RWPE2 (cell line): Measurements from ENCODE around the gene ASTN2.

Experiments
- ATAC-seq: fragments of 200-7000 bp; cut with Tn5 transposase; 3 replicates; pipeline ENCODE4 v1.9.1; 2021; ENCODE audit warnings: low read depth
- DNase-seq: peaks from one replicate; pipeline ENCODE4 v3.0.0-alpha.2; 2020; ENCODE audit warnings: low spot score
- H3K27ac ChIP-seq: fragments of 450-650 bp; 2 replicates; pipeline ENCODE4 v1.5.1; 2017; ENCODE audit warnings: mild to moderate bottlenecking; ENCODE audit not compliant: poor library complexity, severe bottlenecking
- H3K27me3 ChIP-seq: fragments of 250-450 bp; sonication (Bioruptor Pico); 2 replicates; pipeline ENCODE4 v1.5.1; 2021; ENCODE audit warnings: mild to moderate bottlenecking, moderate library complexity; ENCODE audit not compliant: insufficient read depth, poor library complexity, severe bottlenecking
- H3K36me3 ChIP-seq: fragments of 250-450 bp; sonication (Bioruptor Pico); 2 replicates; pipeline ENCODE4 v1.5.1; 2020; ENCODE audit warnings: low read depth, mild to moderate bottlenecking, moderate library complexity
- H3K4me1 ChIP-seq: fragments of 250-450 bp; sonication (Bioruptor Pico); 2 replicates; pipeline ENCODE4 v1.5.1; 2021; ENCODE audit warnings: mild to moderate bottlenecking, moderate library complexity; ENCODE audit not compliant: insufficient read depth, poor library complexity, severe bottlenecking
- H3K4me3 ChIP-seq: fragments of 250-450 bp; sonication (Bioruptor Pico); 2 replicates; pipeline ENCODE4 v1.5.1; 2021; ENCODE audit warnings: mild to moderate bottlenecking, moderate library complexity; ENCODE audit not compliant: severe bottlenecking
- H3K9me3 ChIP-seq: fragments of 250-450 bp; sonication (Bioruptor Pico); 2 replicates; pipeline ENCODE4 v1.5.1; 2021; ENCODE audit warnings: mild to moderate bottlenecking, moderate library complexity; ENCODE audit not compliant: severe bottlenecking
- TF ChIP-seq, protein P1 (sequence below): fragments of 450-650 bp; IDR thresholded peaks from one replicate; pipeline ENCODE4 v1.5.1; 2017; ENCODE audit warnings: mild to moderate bottlenecking, moderate library complexity; ENCODE audit not compliant: poor library complexity, severe bottlenecking

The ASTN2 gene

GRCh38 chr9:117098331-117098730 lies 316.5 kb downstream of the ASTN2 start:
- H3K27me3 ChIP-seq, result no peaks in the 10 kb centered on the region
- no peak overlapping the region for H3K4me3 ChIP-seq
- no peaks in the 10 kb centered on the region for H3K36me3 ChIP-seq
- TF ChIP-seq, protein P1, sequence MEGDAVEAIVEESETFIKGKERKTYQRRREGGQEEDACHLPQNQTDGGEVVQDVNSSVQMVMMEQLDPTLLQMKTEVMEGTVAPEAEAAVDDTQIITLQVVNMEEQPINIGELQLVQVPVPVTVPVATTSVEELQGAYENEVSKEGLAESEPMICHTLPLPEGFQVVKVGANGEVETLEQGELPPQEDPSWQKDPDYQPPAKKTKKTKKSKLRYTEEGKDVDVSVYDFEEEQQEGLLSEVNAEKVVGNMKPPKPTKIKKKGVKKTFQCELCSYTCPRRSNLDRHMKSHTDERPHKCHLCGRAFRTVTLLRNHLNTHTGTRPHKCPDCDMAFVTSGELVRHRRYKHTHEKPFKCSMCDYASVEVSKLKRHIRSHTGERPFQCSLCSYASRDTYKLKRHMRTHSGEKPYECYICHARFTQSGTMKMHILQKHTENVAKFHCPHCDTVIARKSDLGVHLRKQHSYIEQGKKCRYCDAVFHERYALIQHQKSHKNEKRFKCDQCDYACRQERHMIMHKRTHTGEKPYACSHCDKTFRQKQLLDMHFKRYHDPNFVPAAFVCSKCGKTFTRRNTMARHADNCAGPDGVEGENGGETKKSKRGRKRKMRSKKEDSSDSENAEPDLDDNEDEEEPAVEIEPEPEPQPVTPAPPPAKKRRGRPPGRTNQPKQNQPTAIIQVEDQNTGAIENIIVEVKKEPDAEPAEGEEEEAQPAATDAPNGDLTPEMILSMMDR, result no peak
- ATAC-seq (no peak), DNase-seq (no peak)
- no peaks in the 10 kb centered on the region for H3K9me3 ChIP-seq
- H3K27ac ChIP-seq, result no peak overlapping the region
- peaks cover 11% of the 10 kb centered on the region for H3K4me1 ChIP-seq

DNA sequence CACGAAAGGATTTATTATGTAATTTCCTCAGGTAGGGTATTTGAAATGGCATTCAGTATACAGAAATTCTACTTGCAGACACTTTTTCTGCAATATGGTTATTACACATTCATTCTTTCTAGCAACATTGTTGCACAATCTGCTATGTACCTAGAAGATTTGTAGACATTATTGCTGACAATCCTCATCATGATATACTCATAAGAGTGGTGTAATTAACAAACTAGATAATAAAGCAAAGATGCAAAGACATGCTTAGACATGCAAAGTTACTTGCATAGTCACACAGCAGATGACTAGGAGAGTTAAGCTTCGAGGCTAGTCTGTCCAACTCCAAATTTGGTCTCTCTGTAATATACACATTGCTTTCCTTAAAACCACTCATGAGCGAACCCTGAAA lies 317.1 kb downstream of the ASTN2 start:
- TF ChIP-seq, protein P1, result no peak
- H3K4me1 ChIP-seq, result peaks cover 11% of the 10 kb centered on the region
- no peak overlapping the region for H3K27ac ChIP-seq
- DNase-seq (no peak), ATAC-seq (peak; percentile 77)
- H3K9me3 ChIP-seq, result no peaks in the 10 kb centered on the region
- H3K4me3 ChIP-seq, result no peak overlapping the region
- H3K36me3 ChIP-seq, result no peaks in the 10 kb centered on the region
- no peaks in the 10 kb centered on the region for H3K27me3 ChIP-seq

- Histone ChIP-seq H3K36me3 (no peaks in the 10 kb centered on the region), H3K27ac (no peak overlapping the region), H3K4me1 (peaks cover 11% of the 10 kb centered on the region), H3K27me3 (no peaks in the 10 kb centered on the region), H3K4me3 (no peak overlapping the region), H3K9me3 (no peaks in the 10 kb centered on the region)
- no peak for DNase-seq
- TF ChIP-seq, protein P1, result no peak
- ATAC-seq, result no peak
Measured at GRCh38 chr9:117096138-117096537, 318.7 kb downstream of the ASTN2 start.

- no peaks in the 10 kb centered on the region for H3K9me3 ChIP-seq
- no peaks in the 10 kb centered on the region for H3K27me3 ChIP-seq
- H3K36me3 ChIP-seq, result no peaks in the 10 kb centered on the region
- H3K4me1 ChIP-seq, result peaks cover 11% of the 10 kb centered on the region
- DNase-seq, result no peak
- H3K27ac ChIP-seq, result no peak overlapping the region
- H3K4me3 ChIP-seq, result no peak overlapping the region
- TF ChIP-seq, protein P1, result no peak
- no peak for ATAC-seq
Measured at GRCh38 chr9:117095081-117095480, 319.8 kb downstream of the ASTN2 start.

DNA sequence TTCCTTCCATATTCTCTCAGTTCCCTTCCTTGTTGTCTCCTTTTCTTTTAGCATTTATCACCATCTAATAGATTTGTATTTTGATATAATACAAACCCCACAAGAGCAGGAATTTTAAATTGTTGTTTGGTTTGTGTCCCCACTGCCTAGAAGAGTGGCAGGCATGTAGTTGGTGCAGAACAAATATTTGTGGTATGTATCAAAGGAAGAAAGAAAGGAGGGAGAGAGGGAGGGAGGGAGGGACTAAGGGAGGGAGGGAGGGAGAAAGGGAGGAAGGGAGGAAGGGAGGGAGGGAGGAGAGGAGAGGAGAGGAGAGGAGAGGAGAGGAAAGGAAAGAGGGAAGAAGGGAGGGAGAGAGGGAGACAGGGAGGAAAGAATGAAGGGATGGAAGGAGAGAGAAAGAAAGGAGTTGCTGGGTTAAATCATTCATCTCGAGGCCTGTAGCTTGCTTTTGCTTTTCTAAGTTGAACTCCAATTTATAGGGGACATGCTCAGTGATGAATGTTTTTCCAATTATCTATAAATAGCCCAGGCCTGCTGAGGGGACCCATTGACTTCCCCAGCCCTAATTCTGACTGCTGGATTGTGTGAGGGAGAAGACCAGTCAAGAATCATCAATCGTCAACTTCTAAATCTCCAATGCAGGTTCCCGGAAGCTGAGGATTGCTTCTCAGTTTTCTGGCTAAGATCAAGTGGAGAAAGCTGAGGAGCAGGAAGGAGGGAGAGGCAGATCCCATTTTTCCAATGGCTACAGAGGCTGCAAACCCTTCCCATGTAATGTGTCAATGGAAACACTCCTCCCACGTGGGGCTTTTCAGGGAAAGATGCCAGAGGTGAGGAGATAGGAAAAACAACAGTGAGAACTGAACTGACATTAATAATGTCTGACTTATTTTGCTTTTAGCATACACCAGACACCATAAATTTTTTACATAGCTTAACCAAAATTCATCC lies 320.7 kb downstream of the ASTN2 start:
- Histone ChIP-seq H3K4me1 (peaks cover 11% of the 10 kb centered on the region), H3K27me3 (no peaks in the 10 kb centered on the region), H3K9me3 (no peaks in the 10 kb centered on the region), H3K36me3 (no peaks in the 10 kb centered on the region), H3K4me3 (no peak overlapping the region), H3K27ac (no peak overlapping the region)
- ATAC-seq (no peak), DNase-seq (no peak)
- TF ChIP-seq, protein P1, result no peak
